SK-N-SH treated with all-trans-retinoic acid at 6 μM for 48 hours (cell line): Measurements from ENCODE around the gene FAM135A.
A peak's percentile ranks its signal among the peaks of the same experiment; 100 is the strongest.

Experiments used
- ATAC-seq: fragments of 200-7000 bp; cut with Tn5 transposase; 3 replicates; pipeline ENCODE4 v1.9.1; 2020; ENCODE audit warnings: mild to moderate bottlenecking, moderate library complexity
- ARNTL ChIP-seq: fragments of 450-650 bp; formaldehyde crosslinking; IDR thresholded peaks from 2 replicates; pipeline ENCODE4 v1.5.0; 2020; ENCODE audit warnings: low read depth, mild to moderate bottlenecking, moderate library complexity, borderline replicate concordance
- BACH2 ChIP-seq: fragments of 250-450 bp; sonication (Bioruptor Pico); IDR thresholded peaks from 2 replicates; pipeline ENCODE4 v1.9.0; 2021; ENCODE audit warnings: mild to moderate bottlenecking, borderline replicate concordance
- CREB5 ChIP-seq: fragments of 250-450 bp; sonication (Bioruptor Pico); IDR thresholded peaks from 2 replicates; pipeline ENCODE4 v1.5.1; 2020; ENCODE audit warnings: low read depth, mild to moderate bottlenecking, moderate library complexity
- CSDC2 ChIP-seq: fragments of 250-450 bp; sonication (Bioruptor Pico); IDR thresholded peaks from 2 replicates; pipeline ENCODE4 v1.5.0; 2020; ENCODE audit warnings: mild to moderate bottlenecking, moderate library complexity
- ESRRG ChIP-seq: fragments of 250-450 bp; sonication (Bioruptor Pico); IDR thresholded peaks from 2 replicates; pipeline ENCODE4 v1.6.1; 2021; ENCODE audit warnings: mild to moderate bottlenecking
- ISL1 ChIP-seq: fragments of 250-450 bp; sonication (Bioruptor Pico); IDR thresholded peaks from 2 replicates; pipeline ENCODE4 v2.1.2; 2022; ENCODE audit warnings: mild to moderate bottlenecking, moderate library complexity
- PATZ1 ChIP-seq: fragments of 250-450 bp; sonication (Bioruptor Pico); IDR thresholded peaks from 2 replicates; pipeline ENCODE4 v1.8.0; 2020; ENCODE audit warnings: mild to moderate bottlenecking, moderate library complexity, borderline replicate concordance
- PPARA ChIP-seq: fragments of 250-450 bp; sonication (Bioruptor Pico); IDR thresholded peaks from 2 replicates; pipeline ENCODE4 v1.5.0; 2020; ENCODE audit warnings: mild to moderate bottlenecking, borderline replicate concordance
- RARB ChIP-seq: fragments of 250-450 bp; sonication (Bioruptor Pico); IDR thresholded peaks from 2 replicates; pipeline ENCODE4 v1.8.0; 2021; ENCODE audit warnings: mild to moderate bottlenecking, moderate library complexity
- SNAI2 ChIP-seq: fragments of 250-450 bp; sonication (Bioruptor Pico); IDR thresholded peaks from 2 replicates; pipeline ENCODE4 v1.5.0; 2020; ENCODE audit warnings: mild to moderate bottlenecking, moderate library complexity
- TCF4 ChIP-seq: fragments of 250-450 bp; sonication (Bioruptor Pico); IDR thresholded peaks from 2 replicates; pipeline ENCODE4 v1.8.0; 2021; ENCODE audit warnings: mild to moderate bottlenecking, moderate library complexity, borderline replicate concordance
- TSHZ2 ChIP-seq: fragments of 250-450 bp; sonication (Bioruptor Pico); IDR thresholded peaks from 2 replicates; pipeline ENCODE4 v1.5.0; 2020; ENCODE audit warnings: mild to moderate bottlenecking, moderate library complexity
- ZC3H10 ChIP-seq: fragments of 250-450 bp; sonication (Bioruptor Pico); IDR thresholded peaks from 2 replicates; pipeline ENCODE4 v1.5.1; 2021; ENCODE audit warnings: mild to moderate bottlenecking, moderate library complexity
- ZFP3 ChIP-seq: fragments of 250-450 bp; sonication (Bioruptor Pico); IDR thresholded peaks from 2 replicates; pipeline ENCODE4 v1.5.0; 2020; ENCODE audit warnings: mild to moderate bottlenecking, moderate library complexity
- ZFP30 ChIP-seq: fragments of 450-650 bp; formaldehyde crosslinking; IDR thresholded peaks from 2 replicates; pipeline ENCODE4 v1.5.0; 2022; ENCODE audit warnings: mild to moderate bottlenecking, moderate library complexity
- ZNF565 ChIP-seq: fragments of 450-650 bp; formaldehyde crosslinking; conservative IDR thresholded peaks from 2 replicates; pipeline ENCODE4 v1.5.0; 2020; ENCODE audit warnings: low read depth, mild to moderate bottlenecking, moderate library complexity
- ZNF70 ChIP-seq: fragments of 450-650 bp; formaldehyde crosslinking; IDR thresholded peaks from 2 replicates; pipeline ENCODE4 v1.5.0; 2020; ENCODE audit warnings: mild to moderate bottlenecking, moderate library complexity
- ZNF8 ChIP-seq: fragments of 450-650 bp; formaldehyde crosslinking; IDR thresholded peaks from 2 replicates; pipeline ENCODE4 v1.5.0; 2020; ENCODE audit warnings: mild to moderate bottlenecking, moderate library complexity
- TF ChIP-seq, protein P1 (sequence below): fragments of 250-450 bp; sonication (Bioruptor Pico); IDR thresholded peaks from 2 replicates; pipeline ENCODE4 v1.8.0; 2021; ENCODE audit warnings: low read depth, mild to moderate bottlenecking, moderate library complexity, borderline replicate concordance
- TF ChIP-seq, protein P2 (sequence below): fragments of 250-450 bp; sonication (Bioruptor Pico); IDR thresholded peaks from 2 replicates; pipeline ENCODE4 v1.5.1; 2021; ENCODE audit warnings: mild to moderate bottlenecking, moderate library complexity

The FAM135A gene

GRCh38 chr6:70412252-70413113 lies 825 bp upstream of the FAM135A start:
- no peak for TF ChIP-seq ZNF565 (CRISPR knock-in tag)
- 0 out of 2 replicates have a peak, but pooled peaks have one; percentile 24 for TF ChIP-seq ZFP3
- ATAC-seq: peak; percentile 54

DNA sequence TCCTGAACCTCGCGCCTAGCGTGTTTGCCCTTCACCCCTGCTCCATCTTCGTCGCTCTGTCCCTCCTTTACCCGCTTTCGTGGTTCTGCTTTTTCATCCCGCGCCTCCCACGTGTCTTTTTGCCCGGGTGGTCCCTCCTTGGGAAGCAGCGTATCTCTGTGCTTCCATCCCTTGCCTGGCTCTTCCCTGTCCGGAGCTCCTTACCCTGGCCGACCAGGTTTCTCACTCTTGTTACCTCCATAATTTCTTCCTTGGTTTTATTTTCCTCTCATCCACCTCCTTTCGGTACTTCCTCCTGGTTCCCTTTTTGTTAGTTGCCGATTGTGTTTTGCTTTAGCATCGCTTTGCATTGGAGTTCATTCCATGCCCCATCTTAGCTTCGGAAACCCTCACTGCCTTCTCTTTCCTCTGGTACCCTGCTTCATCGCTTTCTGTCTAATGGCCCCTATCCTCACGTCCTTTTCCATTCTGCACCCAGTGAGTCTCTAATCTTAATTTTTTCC lies 735 bp downstream of the FAM135A start:
- peak; percentile 28 for ATAC-seq
- TF ChIP-seq CREB5 (CRISPR knock-in tag): no peak
- TF ChIP-seq TCF4 (CRISPR knock-in tag): no peak
- TF ChIP-seq PPARA (CRISPR knock-in tag): no peak
- TF ChIP-seq TSHZ2 (CRISPR knock-in tag): no peak
- TF ChIP-seq PATZ1: no peak
- no peak for TF ChIP-seq ESRRG (CRISPR knock-in tag)
- no peak for TF ChIP-seq ZNF70 (CRISPR knock-in tag)
- no peak for TF ChIP-seq ZFP3
- TF ChIP-seq, protein P1, sequence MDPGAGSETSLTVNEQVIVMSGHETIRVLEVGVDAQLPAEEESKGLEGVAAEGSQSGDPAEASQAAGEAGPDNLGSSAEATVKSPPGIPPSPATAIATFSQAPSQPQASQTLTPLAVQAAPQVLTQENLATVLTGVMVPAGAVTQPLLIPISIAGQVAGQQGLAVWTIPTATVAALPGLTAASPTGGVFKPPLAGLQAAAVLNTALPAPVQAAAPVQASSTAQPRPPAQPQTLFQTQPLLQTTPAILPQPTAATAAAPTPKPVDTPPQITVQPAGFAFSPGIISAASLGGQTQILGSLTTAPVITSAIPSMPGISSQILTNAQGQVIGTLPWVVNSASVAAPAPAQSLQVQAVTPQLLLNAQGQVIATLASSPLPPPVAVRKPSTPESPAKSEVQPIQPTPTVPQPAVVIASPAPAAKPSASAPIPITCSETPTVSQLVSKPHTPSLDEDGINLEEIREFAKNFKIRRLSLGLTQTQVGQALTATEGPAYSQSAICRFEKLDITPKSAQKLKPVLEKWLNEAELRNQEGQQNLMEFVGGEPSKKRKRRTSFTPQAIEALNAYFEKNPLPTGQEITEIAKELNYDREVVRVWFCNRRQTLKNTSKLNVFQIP (CRISPR knock-in tag): no peak
- TF ChIP-seq ZNF8: no peak
- no peak for TF ChIP-seq ZFP30
- no peak for TF ChIP-seq SNAI2
- TF ChIP-seq ZNF565 (CRISPR knock-in tag): no peak

GRCh38 chr6:70414813-70415212 lies 1.5 kb downstream of the FAM135A start:
- no peak for ATAC-seq
- TF ChIP-seq TCF4 (CRISPR knock-in tag): no peak
- TF ChIP-seq, all 23 proteins: peak for 0

DNA sequence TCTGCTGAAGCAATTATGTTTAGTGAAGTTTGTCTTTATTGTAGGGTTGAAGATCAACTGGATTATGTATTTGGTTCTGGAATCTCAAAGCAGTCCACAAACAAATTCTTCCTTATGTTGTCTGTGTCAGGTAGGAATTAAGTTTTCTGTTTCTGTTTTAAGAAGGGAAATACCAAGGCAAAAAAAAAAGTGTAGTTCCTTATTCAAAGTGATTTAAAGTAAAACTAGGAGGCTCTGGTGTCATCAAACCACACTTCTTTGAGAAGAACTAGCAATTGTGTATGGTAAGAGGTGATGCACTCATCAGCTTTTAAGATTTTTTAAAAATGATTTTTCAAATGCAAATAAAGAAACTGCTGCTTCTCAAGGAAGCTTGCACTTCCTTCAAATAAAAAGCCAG lies 1.9 kb downstream of the FAM135A start:
- ATAC-seq: no peak
- TF ChIP-seq, protein P1 (CRISPR knock-in tag): no peak
- TF ChIP-seq PPARA (CRISPR knock-in tag): no peak
- TF ChIP-seq, protein P2, sequence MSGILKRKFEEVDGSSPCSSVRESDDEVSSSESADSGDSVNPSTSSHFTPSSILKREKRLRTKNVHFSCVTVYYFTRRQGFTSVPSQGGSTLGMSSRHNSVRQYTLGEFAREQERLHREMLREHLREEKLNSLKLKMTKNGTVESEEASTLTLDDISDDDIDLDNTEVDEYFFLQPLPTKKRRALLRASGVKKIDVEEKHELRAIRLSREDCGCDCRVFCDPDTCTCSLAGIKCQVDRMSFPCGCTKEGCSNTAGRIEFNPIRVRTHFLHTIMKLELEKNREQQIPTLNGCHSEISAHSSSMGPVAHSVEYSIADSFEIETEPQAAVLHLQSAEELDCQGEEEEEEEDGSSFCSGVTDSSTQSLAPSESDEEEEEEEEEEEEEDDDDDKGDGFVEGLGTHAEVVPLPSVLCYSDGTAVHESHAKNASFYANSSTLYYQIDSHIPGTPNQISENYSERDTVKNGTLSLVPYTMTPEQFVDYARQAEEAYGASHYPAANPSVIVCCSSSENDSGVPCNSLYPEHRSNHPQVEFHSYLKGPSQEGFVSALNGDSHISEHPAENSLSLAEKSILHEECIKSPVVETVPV (CRISPR knock-in tag): no peak
- no peak for TF ChIP-seq ZNF70 (CRISPR knock-in tag)
- TF ChIP-seq RARB: no peak
- no peak for TF ChIP-seq CSDC2
- no peak for TF ChIP-seq ZFP30
- no peak for TF ChIP-seq TCF4 (CRISPR knock-in tag)
- no peak for TF ChIP-seq ISL1
- TF ChIP-seq ARNTL (CRISPR knock-in tag): no peak
- no peak for TF ChIP-seq ZC3H10
- no peak for TF ChIP-seq BACH2 (CRISPR knock-in tag)
- TF ChIP-seq ZNF8: no peak
- no peak for TF ChIP-seq TSHZ2 (CRISPR knock-in tag)
